WERI-Rb-1 (cell line): ENCODE data around the gene GPR4.
"Not testable (repeated sequence)": the region's sequence is repeated elsewhere in the genome, so short reads cannot be mapped to it uniquely, and the experiment has no call there.

Source experiments
- DNase-seq: peaks from one replicate; pipeline ENCODE4 v3.0.0-alpha.2; 2020
- H3K27ac ChIP-seq: fragments of 250-450 bp; sonication (Bioruptor Pico); 2 replicates; pipeline ENCODE4 v1.5.1; 2020; ENCODE audit warnings: mild to moderate bottlenecking, moderate library complexity
- H3K27me3 ChIP-seq: fragments of 250-450 bp; sonication (Bioruptor Pico); 2 replicates; pipeline ENCODE4 v1.5.1; 2021; ENCODE audit warnings: mild to moderate bottlenecking, low read depth, moderate library complexity; ENCODE audit not compliant: insufficient read depth, severe bottlenecking
- H3K36me3 ChIP-seq: fragments of 250-450 bp; sonication (Bioruptor Pico); 2 replicates; pipeline ENCODE4 v1.5.1; 2020; ENCODE audit warnings: mild to moderate bottlenecking, moderate library complexity
- H3K4me3 ChIP-seq: 2 replicates; pipeline ENCODE4 v1.5.1; 2011; ENCODE audit warnings: low read depth, mild to moderate bottlenecking, control low read depth, low read length
- H3K9me3 ChIP-seq: fragments of 250-450 bp; sonication (Bioruptor Pico); 2 replicates; pipeline ENCODE4 v1.5.1; 2021; ENCODE audit warnings: mild to moderate bottlenecking, moderate library complexity; ENCODE audit not compliant: severe bottlenecking
- TF ChIP-seq, protein P1 (sequence below): IDR thresholded peaks from 2 replicates; pipeline ENCODE4 v1.5.1; 2011; ENCODE audit warnings: low read depth, mild to moderate bottlenecking, control low read depth, inconsistent platforms, low read length

GPR4 gene

GRCh38 chr19:45615795-45616703 lies 14.0 kb upstream of the GPR4 start:
- peak; percentile 73 for DNase-seq
- Histone ChIP-seq H3K36me3 (no peaks in the 10 kb centered on the region), H3K4me3 (no peak overlapping the region), H3K27ac (no peak overlapping the region), H3K9me3 (no peaks in the 10 kb centered on the region), H3K27me3 (no peaks in the 10 kb centered on the region)
- TF ChIP-seq, protein P1, sequence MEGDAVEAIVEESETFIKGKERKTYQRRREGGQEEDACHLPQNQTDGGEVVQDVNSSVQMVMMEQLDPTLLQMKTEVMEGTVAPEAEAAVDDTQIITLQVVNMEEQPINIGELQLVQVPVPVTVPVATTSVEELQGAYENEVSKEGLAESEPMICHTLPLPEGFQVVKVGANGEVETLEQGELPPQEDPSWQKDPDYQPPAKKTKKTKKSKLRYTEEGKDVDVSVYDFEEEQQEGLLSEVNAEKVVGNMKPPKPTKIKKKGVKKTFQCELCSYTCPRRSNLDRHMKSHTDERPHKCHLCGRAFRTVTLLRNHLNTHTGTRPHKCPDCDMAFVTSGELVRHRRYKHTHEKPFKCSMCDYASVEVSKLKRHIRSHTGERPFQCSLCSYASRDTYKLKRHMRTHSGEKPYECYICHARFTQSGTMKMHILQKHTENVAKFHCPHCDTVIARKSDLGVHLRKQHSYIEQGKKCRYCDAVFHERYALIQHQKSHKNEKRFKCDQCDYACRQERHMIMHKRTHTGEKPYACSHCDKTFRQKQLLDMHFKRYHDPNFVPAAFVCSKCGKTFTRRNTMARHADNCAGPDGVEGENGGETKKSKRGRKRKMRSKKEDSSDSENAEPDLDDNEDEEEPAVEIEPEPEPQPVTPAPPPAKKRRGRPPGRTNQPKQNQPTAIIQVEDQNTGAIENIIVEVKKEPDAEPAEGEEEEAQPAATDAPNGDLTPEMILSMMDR, result no peak

DNA sequence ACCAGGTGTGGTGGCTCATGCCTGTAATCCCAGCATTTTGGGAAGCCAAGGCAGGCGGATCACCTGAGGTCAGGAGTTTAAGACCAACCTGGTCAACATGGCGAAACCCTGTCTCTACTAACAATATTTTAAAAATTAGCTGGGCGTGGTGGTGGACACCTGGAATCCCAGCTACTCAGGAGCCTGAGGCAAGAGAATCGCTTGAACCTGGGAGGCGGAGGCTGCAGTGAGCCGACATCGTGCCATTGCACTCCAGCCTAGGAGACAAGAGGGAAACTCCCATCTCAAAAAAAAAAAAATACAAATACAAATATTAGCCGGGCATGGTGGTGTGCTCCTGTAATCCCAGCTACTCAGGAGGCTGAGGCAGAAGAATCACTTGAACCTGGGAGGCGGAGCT lies 13.0 kb upstream of the GPR4 start:
- H3K9me3 ChIP-seq, H3K4me3 ChIP-seq, H3K36me3 ChIP-seq, H3K27me3 ChIP-seq, H3K27ac ChIP-seq, DNase-seq: not testable (repeated sequence)

DNA sequence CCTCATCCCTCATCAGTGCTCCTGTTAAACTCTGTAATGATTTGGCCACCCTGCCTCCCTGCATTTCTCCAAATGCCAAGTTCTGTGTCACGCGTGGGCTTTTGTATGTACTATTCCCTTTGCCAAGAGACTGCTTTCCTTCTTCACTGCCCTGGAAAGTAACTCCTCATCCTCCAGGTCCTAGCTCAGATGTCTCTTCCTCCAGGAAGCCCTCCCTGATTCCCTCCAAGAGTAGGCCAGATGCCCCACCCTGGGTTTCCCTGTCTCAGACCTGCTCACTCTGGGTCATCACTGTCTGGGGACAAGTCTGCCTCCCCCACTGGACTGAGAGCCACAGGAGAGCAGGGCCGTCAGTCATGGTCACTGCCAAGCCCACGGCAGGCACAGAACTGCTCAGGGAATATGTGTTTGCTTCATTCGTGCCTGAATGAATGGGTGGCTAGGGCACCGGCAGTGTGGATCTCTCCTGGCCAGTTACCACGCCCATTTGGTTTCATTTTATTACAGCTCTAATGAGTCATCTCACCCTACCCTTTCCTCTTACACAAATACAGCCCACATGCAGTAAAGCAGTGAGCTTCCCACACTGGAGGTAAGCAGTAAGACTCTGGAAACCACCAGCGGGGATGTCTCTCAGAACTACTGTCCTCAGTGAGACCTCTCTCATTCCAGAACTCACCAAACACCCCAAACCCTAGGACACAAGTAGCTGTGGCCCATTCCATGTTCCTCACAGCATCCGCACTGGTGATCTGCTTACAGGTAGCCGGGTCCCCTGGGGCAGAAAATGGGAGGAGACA lies 12.1 kb upstream of the GPR4 start:
- DNase-seq, result no peak
- no peak overlapping the region for H3K27ac ChIP-seq

GRCh38 chr19:45608948-45609347 lies 6.9 kb upstream of the GPR4 start:
- H3K36me3 ChIP-seq, result no peaks in the 10 kb centered on the region
- no peaks in the 10 kb centered on the region for H3K9me3 ChIP-seq
- H3K27ac ChIP-seq, result no peak overlapping the region
- H3K27me3 ChIP-seq, result no peaks in the 10 kb centered on the region
- no peak overlapping the region for H3K4me3 ChIP-seq
- TF ChIP-seq, protein P1, result no peak
- DNase-seq, result no peak

More for the DNA sequence above, 12.1 kb upstream of the GPR4 start:
- no peaks in the 10 kb centered on the region for H3K9me3 ChIP-seq
- H3K36me3 ChIP-seq, result no peaks in the 10 kb centered on the region
- TF ChIP-seq, protein P1, result no peak
- no peaks in the 10 kb centered on the region for H3K27me3 ChIP-seq
- no peak overlapping the region for H3K4me3 ChIP-seq

- Histone ChIP-seq H3K36me3 (no peaks in the 10 kb centered on the region), H3K4me3 (peak overlapping the region; percentile 32), H3K9me3 (no peaks in the 10 kb centered on the region), H3K27me3 (peaks cover 10% of the 10 kb centered on the region), H3K27ac (no peak overlapping the region)
- peak; percentile 75 for DNase-seq
- TF ChIP-seq, protein P1, result peak; percentile 80
Observed at GRCh38 chr19:45607071-45608029, 5.3 kb upstream of the GPR4 start.
